Astrocyte of the spinal cord (primary cell): ENCODE data around the gene TLK1.

Experiments used
- DNase-seq: peaks from one replicate; pipeline ENCODE4 v3.0.0; 2011; ENCODE audit warnings: low read depth, low spot score
- H3K4me3 ChIP-seq: 2 replicates; pipeline ENCODE4 v1.5.1; 2011; ENCODE audit warnings: low read depth, mild to moderate bottlenecking, low read length, moderate library complexity
- in situ Hi-C: cut with HindIII; loops from 2 replicates; pipeline ENCODE4 v1.10.0; 2017; ENCODE audit warnings: low sequenced_read_pairs
- TF ChIP-seq, protein P1 (sequence below): IDR thresholded peaks from 2 replicates; pipeline ENCODE4 v1.5.1; 2012; ENCODE audit warnings: low read depth, mild to moderate bottlenecking, low read length, inconsistent platforms

Gene TLK1

DNA sequence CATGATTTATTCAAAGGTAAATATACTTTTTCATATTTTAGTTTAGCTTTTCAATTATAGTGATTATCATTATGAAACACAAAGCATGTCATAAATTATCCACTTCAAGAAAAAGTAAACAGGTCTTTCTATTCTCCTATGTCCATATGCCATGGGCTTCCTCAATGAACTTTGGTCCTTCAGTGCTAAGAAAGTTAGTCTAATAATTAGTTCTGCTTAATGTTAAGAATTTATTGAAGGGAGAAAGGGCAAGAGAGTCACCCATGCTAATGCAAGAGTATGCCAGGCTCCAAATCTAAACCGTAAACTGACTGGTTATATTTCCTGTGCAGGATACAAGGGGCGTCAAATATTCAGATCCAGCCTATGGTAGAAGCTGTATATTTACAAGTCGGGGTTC is 135.5 kb downstream of the TLK1 start:
- TF ChIP-seq, protein P1, sequence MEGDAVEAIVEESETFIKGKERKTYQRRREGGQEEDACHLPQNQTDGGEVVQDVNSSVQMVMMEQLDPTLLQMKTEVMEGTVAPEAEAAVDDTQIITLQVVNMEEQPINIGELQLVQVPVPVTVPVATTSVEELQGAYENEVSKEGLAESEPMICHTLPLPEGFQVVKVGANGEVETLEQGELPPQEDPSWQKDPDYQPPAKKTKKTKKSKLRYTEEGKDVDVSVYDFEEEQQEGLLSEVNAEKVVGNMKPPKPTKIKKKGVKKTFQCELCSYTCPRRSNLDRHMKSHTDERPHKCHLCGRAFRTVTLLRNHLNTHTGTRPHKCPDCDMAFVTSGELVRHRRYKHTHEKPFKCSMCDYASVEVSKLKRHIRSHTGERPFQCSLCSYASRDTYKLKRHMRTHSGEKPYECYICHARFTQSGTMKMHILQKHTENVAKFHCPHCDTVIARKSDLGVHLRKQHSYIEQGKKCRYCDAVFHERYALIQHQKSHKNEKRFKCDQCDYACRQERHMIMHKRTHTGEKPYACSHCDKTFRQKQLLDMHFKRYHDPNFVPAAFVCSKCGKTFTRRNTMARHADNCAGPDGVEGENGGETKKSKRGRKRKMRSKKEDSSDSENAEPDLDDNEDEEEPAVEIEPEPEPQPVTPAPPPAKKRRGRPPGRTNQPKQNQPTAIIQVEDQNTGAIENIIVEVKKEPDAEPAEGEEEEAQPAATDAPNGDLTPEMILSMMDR, result no peak
- DNase-seq, result no peak
- no peak overlapping the region for H3K4me3 ChIP-seq
- in situ Hi-C loops, result no loop called here

DNA sequence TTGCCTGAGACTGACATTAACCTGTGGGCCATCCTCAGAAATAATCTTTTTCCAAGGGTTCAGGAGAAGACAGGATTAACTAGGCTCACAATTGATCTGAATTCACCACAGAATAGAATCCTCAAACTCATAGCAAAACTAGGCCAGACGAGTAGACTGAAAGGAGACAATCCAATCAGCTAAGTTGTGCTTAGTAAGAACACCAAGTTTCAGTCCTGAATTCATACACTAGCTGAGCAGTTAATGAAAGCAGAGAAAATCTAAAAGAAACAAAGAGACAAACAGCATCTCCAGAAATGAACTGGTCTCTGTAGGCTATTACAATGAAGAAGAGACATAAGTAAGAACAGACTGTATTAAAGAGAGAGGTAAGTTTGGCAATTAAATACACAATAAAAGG is 142.2 kb downstream of the TLK1 start:
- in situ Hi-C loops, result no loop called here
- TF ChIP-seq, protein P1, result no peak
- H3K4me3 ChIP-seq, result no peak overlapping the region
- no peak for DNase-seq

DNA sequence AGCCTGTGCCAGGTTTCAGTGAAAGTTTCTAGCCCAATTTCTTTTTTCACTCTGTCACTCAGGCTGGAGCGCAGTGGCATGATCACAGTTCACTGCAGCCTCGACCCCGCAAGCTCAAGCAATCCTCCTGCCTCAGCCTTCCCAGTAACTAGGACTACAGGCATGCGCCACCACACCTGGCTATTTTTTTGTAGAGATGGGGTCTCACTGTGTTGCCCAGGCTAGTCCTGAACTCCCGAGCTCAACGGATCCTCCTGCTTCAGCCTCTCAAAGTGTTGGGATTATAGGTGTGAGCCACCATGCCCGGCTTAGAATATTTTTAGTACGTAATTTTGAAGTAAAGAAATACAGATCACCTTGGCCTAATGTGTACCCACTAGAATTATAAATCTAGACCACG is 144.6 kb downstream of the TLK1 start:
- TF ChIP-seq, protein P1, result no peak
- in situ Hi-C loops, result no loop called here
- no peak for DNase-seq
- H3K4me3 ChIP-seq, result no peak overlapping the region

DNA sequence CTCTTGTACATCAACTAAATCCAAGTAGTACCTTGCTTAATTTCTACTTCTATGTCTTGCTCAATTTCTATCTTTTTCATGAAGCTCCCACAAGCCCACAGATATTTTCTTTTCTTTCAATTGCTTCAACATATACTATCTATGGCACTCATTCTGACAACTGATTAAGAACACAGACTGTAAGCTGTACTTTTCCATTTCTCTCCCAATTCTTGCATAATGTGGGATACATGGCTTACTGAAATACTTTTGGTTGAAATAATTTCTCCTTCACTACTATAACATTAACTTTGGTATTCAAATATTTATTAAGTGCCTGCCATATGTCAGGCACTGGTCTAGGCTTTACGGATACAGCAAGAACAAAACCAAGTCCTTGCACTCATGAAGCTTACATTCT is 146.8 kb downstream of the TLK1 start:
- no peak for DNase-seq
- TF ChIP-seq, protein P1, result no peak
- no peak overlapping the region for H3K4me3 ChIP-seq
- in situ Hi-C loops, result no loop called here

GRCh38 chr2:171009386-171009785 is 151.3 kb downstream of the TLK1 start:
- no peak for DNase-seq
- in situ Hi-C loops, result no loop called here
- no peak overlapping the region for H3K4me3 ChIP-seq
- TF ChIP-seq, protein P1, result no peak

DNA sequence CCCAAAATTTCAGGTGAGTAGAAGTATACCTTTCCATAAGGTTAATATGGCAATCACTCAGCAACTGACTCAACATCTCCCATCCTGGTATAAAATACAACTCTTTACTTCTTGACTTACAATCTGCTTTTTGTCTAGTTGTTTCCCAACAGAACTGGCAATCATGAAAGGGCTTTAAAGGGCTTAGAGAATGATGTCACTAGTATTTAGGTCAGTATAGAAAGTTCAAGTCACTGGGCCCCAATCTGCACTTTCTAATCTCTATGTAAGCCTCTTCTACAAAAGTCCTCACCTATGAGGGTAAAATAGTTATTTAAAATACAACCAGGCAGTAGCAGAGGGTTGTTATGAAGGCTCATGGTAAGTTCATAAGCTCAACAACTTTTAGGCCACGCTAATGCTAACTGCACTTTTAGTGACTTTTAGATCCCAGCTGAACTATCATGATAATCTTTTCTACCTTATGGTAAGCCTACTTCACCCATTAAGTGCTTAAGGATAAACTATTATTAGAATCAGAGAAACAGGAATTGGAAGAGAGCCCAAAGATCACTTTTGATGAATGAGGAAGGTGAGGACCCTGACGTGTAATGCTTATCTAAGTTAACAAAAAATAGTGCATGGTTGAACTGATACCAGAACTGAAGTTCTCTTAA is 152.0 kb downstream of the TLK1 start:
- in situ Hi-C loops, result no loop called here
- no peak for DNase-seq
- no peak overlapping the region for H3K4me3 ChIP-seq
- TF ChIP-seq, protein P1, result no peak

DNA sequence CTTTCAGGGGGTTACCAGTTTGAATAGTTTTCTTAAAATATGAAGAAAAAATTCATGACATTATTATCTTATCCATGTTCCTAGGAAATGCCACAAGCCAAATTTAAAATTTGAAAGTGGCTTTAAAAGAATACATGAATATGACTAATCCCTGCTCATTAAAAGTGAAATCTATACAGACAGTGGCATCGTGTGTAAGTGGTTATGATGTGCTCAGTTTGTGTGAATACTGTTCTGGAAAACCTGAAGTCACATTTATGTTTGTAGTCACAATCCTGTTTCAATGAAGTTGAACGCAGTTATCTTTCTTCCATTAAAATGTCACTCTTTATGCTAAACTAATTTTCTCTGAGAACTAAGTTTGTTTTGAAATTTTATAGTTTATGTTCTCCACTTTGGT is 155.9 kb downstream of the TLK1 start:
- TF ChIP-seq, protein P1, result no peak
- in situ Hi-C loops, result no loop called here
- no peak overlapping the region for H3K4me3 ChIP-seq
- no peak for DNase-seq
